NCI-H82 (cell line): ENCODE data around the gene CPN1.

ENCODE experiments used
- DNase-seq: peaks from one replicate; lab custom pipeline; 2025; lab: John Stamatoyannopoulos, UW

Gene CPN1

GRCh38 chr10:100076750-100077149, 4.9 kb downstream of the CPN1 start:
- DNase-seq = no peak

GRCh38 chr10:100075426-100076220, 6.0 kb downstream of the CPN1 start:
- no peak for DNase-seq

DNA sequence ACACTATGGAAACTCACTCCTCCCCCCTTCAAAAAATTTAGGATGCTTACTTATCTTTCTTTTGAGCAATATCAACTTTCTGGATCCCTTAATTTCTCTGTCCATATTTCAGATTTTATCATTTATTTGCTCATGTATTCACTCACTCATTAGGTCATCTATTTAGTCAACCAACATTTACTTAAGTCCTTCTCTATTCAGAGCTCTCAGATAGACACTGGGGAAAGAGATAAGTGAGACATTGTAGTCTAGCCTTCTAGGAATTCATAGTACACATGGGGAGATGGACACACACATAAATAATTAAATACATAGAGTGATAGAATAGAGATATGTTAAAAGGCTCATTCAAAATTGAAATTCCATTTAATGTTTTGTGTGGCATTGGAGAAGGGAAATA, 9.2 kb downstream of the CPN1 start:
- no peak for DNase-seq

DNA sequence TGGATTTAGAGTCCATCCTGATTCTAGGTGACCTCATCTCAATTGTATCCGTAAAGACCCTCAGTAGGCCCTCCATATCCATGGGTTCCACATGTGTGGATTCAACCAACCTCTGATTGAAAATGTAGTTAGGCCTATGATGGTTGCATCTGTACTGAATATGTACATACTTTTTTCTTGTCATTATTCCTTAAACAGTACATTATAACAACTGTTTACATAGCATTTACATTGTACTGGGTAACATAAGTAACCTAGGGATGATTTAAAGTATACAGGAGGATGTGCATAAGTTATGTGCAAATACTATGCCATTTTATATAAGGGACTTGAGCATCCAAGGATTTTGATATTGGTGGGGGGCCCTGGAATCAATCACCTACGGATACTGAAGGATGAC, 10.1 kb downstream of the CPN1 start:
- DNase-seq = no peak

GRCh38 chr10:100067466-100067865, 14.2 kb downstream of the CPN1 start:
- no peak for DNase-seq

DNA sequence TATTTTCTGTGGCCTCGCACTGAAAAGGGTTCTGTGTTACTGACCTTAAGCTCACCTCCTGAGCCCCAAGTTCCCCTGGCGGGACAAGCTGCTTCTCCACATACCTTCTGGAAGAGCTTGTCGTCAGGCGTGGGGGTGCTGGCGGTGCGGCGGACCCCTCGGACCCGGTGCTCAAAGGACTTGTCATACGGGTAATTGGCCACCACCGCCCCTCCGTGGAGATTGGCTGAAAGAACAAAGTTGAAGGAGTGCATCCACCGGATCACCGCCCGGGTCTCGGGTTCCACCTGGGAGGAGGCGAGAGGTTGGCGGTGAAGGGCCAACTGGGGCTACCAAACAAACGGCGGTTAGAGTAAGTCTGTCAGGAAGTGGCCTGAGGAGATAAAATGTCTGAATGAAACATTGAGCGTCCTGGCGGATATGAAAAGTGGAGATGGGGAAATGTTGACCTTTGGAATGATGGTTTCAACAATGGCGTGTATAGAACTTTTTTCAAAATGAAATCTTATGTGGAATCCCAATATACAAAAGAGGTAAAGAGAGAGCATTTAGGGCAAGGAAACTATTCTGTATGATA, 16.5 kb downstream of the CPN1 start:
- no peak for DNase-seq

DNA sequence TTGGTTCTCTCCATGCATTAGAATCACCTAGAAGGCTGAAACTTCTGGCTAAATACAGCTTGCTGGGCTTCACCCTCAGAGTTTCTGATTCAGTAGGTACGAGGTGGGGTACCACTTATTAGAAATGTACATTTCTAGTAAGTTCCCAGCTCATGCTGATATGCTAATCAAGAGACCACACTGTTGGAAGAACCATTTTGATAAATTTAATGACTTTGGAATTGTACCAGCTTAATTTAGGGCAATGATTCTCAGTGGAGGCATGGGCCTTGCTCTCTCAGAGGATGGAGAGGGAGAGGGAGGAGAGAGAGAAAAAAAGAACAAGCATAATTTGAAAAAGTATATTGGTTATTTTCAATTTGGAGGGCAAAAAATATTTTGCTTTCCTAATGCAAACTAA, 20.3 kb downstream of the CPN1 start:
- DNase-seq = no peak

GRCh38 chr10:100057948-100058347, 23.7 kb downstream of the CPN1 start:
- DNase-seq = no peak

DNA sequence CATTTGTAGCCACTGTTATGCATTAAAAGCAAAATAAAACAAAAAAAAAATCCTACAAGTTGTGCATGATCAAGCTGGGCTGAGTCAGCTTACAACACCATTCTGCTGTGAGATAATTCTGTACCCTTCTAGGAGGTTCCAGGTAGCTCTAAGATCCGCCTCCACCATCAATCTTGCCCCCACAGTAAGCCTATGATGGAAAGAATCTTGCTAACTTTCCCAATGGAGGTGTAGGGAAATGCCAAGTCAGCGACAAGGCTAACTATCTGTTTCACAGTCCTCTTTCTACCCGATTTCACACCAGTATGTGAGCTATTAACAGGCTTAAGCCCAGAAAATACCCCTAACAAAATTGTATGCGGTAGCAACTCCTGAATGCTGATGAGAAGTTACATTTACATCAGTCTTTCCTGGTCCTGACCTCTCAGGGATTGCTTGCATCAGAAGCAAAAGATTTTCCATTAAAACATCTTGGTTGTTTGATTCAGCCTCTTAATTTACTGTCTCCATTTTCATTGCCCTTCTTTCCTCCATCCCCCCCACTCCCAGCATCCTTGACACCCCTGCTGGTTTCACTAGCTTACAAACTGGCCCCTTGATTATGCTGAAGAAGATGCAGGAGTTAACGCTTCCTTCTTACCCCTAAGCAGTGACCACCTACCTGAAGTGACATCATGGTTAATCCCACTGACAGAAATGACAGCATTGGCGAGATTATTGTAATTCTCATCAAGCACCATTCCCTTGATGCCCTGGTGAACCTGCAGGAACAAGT, 27.8 kb downstream of the CPN1 start:
- no peak for DNase-seq

- peak; percentile 90 for DNase-seq
Measured at GRCh38 chr10:100046021-100046486, 35.6 kb downstream of the CPN1 start.

DNA sequence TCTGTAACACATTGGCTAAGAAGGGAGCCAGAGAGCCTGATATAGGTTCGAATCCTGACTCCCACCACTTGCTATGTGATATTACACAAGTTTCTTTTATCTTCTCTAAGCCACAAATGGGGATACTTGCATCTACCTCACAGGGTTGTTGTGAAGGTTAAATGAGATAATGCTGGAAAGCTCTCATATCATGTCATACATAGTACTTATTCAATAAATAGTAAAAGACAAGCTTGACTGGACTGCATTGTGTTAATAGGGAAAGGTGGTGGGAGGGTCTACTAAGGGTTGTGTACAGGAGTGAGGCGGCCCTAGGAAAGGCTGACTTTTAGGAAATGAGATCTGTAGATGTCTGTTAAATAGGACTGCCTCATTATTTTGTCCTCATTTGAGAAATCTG, 36.1 kb downstream of the CPN1 start:
- DNase-seq = no peak

DNA sequence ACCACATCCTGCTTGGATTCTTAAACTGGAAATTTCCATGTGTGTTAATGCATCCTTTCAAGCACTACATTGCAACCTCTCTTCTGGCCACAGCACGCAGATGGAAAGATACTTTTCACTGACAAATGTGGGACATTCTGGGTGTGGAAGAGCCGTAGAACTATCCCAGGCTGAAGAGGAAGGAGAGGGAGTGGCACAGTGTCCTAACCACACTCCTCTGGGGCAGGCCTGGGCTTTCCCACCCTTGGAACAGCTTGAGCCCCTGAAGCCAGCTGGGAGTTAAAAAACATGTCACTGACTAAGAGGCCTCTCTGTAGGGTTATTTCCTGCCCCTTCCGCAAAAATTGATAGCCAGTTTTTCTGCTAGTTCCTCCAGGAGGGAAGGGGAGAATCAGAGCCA, 37.9 kb downstream of the CPN1 start:
- peak; percentile 7 for DNase-seq

GRCh38 chr10:100043344-100043743, 38.3 kb downstream of the CPN1 start:
- no peak for DNase-seq

GRCh38 chr10:100041306-100042002, 40.2 kb downstream of the CPN1 start:
- no peak for DNase-seq

DNA sequence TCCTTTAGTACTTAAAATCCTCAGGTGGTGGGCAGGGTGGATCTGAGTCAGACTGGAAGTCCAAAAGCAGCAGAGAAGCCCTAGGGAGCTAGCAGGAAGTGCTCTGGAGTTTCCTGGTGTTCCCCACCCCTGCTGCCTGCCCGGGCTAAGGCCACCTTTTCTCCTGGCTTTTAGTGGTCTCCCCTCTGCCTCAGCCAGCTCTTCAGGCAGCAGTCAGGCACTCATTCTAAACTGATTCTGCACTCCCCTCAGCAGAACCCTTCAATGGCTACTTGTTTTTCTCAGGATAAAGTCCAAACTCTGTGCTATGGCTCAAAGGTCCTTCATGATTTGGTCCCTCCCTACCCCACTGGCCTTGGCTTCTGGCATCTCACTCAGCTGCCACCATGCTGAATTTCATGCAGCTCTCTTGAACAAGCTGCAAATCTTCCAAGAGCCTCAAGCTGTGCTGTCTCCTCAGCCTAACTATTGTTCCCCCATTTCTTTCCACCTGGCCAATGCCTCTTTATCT, 43.1 kb downstream of the CPN1 start:
- DNase-seq = no peak

DNA sequence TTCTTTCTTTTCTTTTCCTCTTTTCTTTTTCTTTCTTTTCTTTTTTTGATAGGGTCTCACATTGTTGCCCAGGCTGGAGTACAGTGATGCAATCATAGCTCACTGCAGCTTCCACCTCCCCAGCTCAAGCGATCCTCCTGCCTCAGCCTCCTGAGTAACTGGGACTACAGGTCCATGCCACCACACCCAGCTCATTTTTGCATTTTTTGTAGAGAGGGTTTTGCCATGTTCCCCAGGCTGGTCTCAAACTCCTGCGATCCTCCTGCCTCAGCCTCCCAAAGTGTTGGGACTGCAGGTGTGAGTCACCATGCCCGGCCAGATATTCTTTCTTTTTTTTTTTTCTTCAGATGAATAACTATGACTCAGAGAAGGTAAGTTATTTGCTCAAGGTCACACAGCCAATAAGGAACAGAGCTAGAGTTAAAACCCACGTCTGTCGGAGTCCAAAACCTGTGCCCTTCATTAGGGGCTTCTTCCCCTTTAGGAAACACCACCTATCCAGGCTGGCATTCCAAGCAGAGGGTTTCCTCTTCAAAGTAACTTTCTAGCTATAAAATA, 43.8 kb downstream of the CPN1 start:
- DNase-seq = no peak

DNA sequence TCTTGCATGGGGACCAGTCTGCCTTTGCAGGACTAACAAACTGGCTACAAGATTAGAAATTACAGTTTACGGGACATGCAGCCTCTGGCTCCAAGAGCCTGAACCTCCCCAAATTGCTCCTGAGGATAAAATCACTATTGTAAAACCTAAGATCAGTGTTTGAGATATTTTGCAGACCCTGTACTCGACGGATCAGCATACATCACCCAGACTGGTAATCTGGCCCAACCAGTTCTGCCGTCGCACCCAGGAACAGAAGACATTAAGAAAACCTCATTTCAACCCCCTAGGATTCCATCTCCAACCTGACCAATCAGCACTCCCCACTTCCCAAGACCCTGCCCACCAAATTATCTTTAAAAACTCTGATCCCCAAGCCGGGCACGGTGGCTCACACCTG, 44.8 kb downstream of the CPN1 start:
- DNase-seq = no peak

DNA sequence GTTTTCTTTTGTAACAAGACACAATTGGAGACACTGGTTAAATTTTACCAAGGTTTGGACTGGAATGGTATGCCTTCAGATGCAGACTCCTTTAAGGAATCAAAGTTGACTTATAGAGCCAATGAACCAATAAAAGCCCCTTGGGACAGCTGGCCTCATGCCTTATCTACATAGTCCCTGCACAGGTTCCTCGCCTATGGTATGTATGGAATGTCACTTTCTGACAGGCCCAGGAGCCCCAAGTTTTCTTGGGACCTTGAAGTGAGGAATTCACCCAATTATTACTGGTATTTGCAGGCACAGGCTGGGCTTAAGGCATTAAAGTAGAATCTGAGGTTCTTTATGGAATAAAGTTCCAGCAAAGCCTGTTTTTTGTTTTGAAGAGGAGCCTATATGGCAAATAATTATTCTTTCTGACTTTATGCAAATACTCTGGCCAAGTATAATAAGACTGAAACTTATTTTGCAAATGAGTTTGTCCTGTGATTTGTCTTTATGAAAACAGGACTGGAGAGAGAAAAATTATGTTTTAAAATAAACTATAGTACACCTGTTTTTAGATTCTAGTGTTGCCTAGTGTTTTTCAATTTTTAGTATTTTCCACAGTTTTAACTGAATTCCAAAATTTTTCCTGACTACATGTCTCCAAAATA, 47.8 kb downstream of the CPN1 start:
- DNase-seq = no peak

DNA sequence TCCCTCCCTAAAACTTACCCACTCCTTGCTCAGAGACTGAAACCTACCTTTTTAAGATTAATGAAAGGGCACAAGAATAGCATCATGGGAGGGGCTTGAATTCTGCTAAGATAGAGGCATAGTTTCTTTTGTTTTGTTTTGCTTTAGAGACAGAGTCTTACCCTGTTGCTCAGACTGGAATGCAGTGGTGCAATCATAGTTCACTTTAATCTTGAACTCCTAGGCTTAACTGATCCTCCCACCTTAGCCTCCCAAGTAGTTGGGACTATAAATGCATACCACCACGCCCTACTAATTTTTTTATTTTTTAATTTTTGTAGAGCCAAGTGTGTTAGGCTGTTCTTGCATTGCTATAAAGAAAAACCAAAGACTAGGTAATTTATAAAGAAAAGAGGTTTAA, 54.3 kb downstream of the CPN1 start:
- no peak for DNase-seq

DNA sequence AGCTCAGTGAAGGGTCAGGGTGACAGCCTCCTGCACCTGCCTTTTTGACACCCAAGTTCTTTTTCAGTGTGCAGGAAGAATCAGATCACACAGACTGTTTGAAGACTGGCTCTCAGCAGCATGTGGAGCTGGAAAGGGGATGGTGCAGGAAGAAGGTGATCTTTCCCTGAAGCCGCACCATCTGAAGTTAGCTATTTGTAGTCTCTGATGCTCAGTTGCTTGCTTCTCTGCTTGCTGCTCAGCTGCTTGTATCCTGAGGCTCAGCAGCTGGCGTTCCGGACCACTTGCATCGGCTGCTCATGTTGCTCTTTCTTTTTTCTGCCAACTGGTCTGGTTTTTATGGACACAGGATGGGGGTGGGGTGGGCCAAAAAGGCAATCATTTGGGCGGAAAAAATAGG, 56.1 kb downstream of the CPN1 start:
- no peak for DNase-seq

- no peak for DNase-seq
Measured at GRCh38 chr10:100024748-100025147, 56.9 kb downstream of the CPN1 start.
